OCI-LY3 (cell line): Measurements from ENCODE around the gene HNMT.

Source experiments
- H2AFZ ChIP-seq: fragments of 200-600, 300-600 bp; shearing (Covaris generic); 2 replicates; pipeline ENCODE4 v1.6.0; 2014; ENCODE audit warnings: antibody characterized with exemption, low read depth, low read length
- H3K27ac ChIP-seq: fragments of 200-600, 300-600 bp; sonication (generic); 2 replicates; pipeline ENCODE4 v1.5.1; 2014; ENCODE audit warnings: mild to moderate bottlenecking, low read length, moderate library complexity, mixed read lengths
- H3K27me3 ChIP-seq: fragments of 200-600, 300-600 bp; sonication (generic); 2 replicates; pipeline ENCODE4 v1.6.1; 2014; ENCODE audit warnings: low read depth, low read length, mixed read lengths
- H3K36me3 ChIP-seq: fragments of 200-600, 300-600 bp; sonication (generic); replicated peaks from 2 replicates; pipeline ENCODE3; 2014; ENCODE audit warnings: low read depth, low read length, mixed read lengths
- H3K4me1 ChIP-seq: fragments of 300-600, 200-600 bp; sonication (generic); 2 replicates; pipeline ENCODE4 v1.6.1; 2014; ENCODE audit warnings: low read length, mixed read lengths
- H3K4me2 ChIP-seq: fragments of 200-600, 300-600 bp; sonication (generic); 2 replicates; pipeline ENCODE4 v1.6.1; 2014; ENCODE audit warnings: low read length, mixed read lengths
- H3K4me3 ChIP-seq: fragments of 300-600, 200-600 bp; sonication (generic); 2 replicates; pipeline ENCODE4 v1.5.1; 2014; ENCODE audit warnings: antibody characterized with exemption, mild to moderate bottlenecking, low read length, moderate library complexity
- H3K79me2 ChIP-seq: fragments of 300-600, 200-600 bp; shearing (Covaris generic); 2 replicates; pipeline ENCODE4 v1.6.1; 2014; ENCODE audit warnings: mild to moderate bottlenecking, low read length, mixed read lengths
- H3K9ac ChIP-seq: fragments of 300-600, 200-600 bp; shearing (Covaris generic); 2 replicates; pipeline ENCODE4 v1.6.0; 2014; ENCODE audit warnings: mild to moderate bottlenecking, low read length, moderate library complexity
- H3K9me3 ChIP-seq: fragments of 200-600, 300-600 bp; shearing (Covaris generic); 2 replicates; pipeline ENCODE4 v1.6.1; 2014; ENCODE audit warnings: low read length, mixed read lengths; ENCODE audit not compliant: insufficient read depth
- H4K20me1 ChIP-seq: fragments of 200-600, 300-600 bp; sonication (generic); 2 replicates; pipeline ENCODE4 v1.6.1; 2016; ENCODE audit warnings: low read length, mixed read lengths; ENCODE audit not compliant: insufficient read depth
- EZH2phosphoT487 ChIP-seq: fragments of 200-600 bp; shearing (Covaris generic); IDR thresholded peaks from 2 replicates; pipeline ENCODE4 v1.6.1; 2018; ENCODE audit warnings: antibody characterized with exemption, mixed run types, low read depth
- TF ChIP-seq, protein P1 (sequence below): fragments of 200-600, 300-600 bp; sonication (generic); IDR thresholded peaks from 2 replicates; pipeline ENCODE4 v1.5.1; 2014; ENCODE audit warnings: antibody characterized with exemption, low read length, low read depth

Gene HNMT

DNA sequence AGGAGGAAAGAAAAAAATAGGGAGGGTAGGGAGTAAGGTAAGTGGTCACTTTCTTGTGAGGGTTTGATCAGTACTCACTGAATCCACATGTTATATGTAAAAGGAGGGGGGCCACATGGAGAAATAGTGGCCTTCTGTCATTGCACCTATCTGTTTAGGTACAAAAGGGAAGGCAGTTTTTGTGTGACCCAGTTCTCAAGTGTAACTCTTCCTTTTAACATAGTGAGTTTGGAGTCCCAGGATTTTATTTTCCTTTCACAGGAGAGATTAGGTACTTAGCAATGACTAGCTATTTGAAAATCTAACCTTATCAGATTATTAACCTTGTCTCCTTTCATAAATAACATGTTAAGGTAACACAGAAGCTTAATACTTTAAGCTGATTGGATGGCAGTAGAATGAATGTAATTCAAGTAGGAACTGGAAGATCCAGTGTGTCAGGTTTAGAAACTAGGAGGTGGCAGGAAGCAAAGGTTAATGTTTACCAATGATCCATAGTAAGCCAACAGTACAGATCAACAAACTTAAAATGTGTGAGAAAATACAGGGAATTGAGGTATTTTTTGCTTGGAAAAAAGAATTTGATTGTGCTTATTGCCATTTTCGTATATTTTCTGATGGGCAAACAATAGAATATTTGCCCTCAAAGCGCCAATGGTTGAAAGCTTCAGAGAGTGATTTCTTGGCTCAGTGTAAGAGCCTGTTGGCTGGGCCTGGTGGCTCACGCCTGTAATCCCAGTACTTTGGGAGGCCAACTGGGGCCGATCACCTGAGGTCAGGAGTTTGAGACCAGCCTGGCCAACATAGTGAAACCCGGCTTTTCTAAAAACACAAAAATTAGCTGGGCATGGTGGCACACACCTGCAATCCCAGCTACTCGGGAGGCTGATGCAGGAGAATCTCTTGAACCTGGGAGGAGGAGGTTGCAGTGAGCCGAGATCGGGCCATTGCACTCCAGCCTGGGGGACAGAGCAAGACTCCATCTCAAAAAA is 11.3 kb downstream of the HNMT start:
- H3K36me3 ChIP-seq, result no peaks in the 10 kb centered on the region
- H4K20me1 ChIP-seq, result no peaks in the 10 kb centered on the region
- no peak overlapping the region for H3K4me3 ChIP-seq
- no peaks in the 10 kb centered on the region for H3K79me2 ChIP-seq
- H2AFZ ChIP-seq, result no peak overlapping the region
- no peaks in the 10 kb centered on the region for H3K9me3 ChIP-seq
- TF ChIP-seq EZH2phosphoT487, result no peak
- TF ChIP-seq, protein P1, sequence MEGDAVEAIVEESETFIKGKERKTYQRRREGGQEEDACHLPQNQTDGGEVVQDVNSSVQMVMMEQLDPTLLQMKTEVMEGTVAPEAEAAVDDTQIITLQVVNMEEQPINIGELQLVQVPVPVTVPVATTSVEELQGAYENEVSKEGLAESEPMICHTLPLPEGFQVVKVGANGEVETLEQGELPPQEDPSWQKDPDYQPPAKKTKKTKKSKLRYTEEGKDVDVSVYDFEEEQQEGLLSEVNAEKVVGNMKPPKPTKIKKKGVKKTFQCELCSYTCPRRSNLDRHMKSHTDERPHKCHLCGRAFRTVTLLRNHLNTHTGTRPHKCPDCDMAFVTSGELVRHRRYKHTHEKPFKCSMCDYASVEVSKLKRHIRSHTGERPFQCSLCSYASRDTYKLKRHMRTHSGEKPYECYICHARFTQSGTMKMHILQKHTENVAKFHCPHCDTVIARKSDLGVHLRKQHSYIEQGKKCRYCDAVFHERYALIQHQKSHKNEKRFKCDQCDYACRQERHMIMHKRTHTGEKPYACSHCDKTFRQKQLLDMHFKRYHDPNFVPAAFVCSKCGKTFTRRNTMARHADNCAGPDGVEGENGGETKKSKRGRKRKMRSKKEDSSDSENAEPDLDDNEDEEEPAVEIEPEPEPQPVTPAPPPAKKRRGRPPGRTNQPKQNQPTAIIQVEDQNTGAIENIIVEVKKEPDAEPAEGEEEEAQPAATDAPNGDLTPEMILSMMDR, result no peak
- H3K4me2 ChIP-seq, result no peak overlapping the region
- H3K27me3 ChIP-seq, result no peaks in the 10 kb centered on the region
- H3K9ac ChIP-seq, result no peak overlapping the region
- H3K27ac ChIP-seq, result no peak overlapping the region
- no peaks in the 10 kb centered on the region for H3K4me1 ChIP-seq

DNA sequence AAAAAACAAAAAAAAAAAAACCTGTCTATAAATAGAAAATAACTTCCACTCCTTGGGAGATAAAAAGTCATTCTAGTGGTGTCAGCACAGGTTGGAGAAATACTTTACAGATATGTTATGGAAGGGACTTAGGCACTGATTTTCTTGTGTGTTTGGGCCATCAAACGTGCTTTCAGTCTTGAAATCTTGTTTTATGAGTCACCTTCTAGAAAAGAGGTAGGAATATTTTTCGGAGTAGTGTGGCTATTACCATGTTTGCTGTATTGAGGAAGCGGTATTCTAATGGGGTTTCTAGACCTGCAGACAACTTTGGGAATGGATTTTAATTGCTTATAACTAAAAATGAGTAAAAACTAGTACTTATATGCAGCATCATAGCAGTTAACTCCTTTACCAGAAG is 12.0 kb downstream of the HNMT start:
- H3K36me3 ChIP-seq, result no peaks in the 10 kb centered on the region
- H3K27ac ChIP-seq, result no peak overlapping the region
- H3K4me2 ChIP-seq, result no peak overlapping the region
- H3K27me3 ChIP-seq, result no peaks in the 10 kb centered on the region
- TF ChIP-seq, protein P1, result no peak
- TF ChIP-seq EZH2phosphoT487, result no peak
- H3K4me3 ChIP-seq, result no peak overlapping the region
- H3K9ac ChIP-seq, result no peak overlapping the region
- no peaks in the 10 kb centered on the region for H3K79me2 ChIP-seq
- peaks cover 5% of the 10 kb centered on the region; the same call in 1 of the 2 replicates for H3K4me1 ChIP-seq
- no peaks in the 10 kb centered on the region for H4K20me1 ChIP-seq
- H3K9me3 ChIP-seq, result no peaks in the 10 kb centered on the region
- H2AFZ ChIP-seq, result no peak overlapping the region

DNA sequence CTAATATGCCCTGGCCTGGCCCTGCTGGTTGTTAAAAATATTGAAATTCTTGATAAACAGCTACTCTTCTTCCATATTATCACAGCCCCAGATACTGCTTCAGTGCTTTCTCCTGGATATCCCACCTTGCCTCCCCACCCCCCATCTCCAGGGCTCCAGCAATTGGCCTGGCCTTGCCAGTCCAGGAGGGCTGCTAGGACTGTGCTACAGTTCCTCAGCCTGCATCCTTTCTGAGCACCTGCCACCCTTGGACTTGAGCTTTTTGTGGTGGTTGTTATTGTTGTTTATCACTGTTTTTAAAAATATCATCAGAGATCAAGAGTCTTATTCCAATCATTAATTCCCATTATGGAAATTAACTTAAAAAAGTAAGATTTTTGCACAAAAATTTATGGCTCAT is 13.5 kb downstream of the HNMT start:
- Histone ChIP-seq H3K79me2 (no peaks in the 10 kb centered on the region), H3K9ac (no peak overlapping the region), H3K4me1 (peaks cover 7% of the 10 kb centered on the region; the same call in 1 of the 2 replicates), H2AFZ (no peak overlapping the region), H4K20me1 (no peaks in the 10 kb centered on the region), H3K9me3 (no peaks in the 10 kb centered on the region), H3K4me3 (no peak overlapping the region), H3K27me3 (no peaks in the 10 kb centered on the region), H3K36me3 (no peaks in the 10 kb centered on the region), H3K27ac (no peak overlapping the region), H3K4me2 (no peak overlapping the region)
- TF ChIP-seq, protein P1, result no peak
- no peak for TF ChIP-seq EZH2phosphoT487

DNA sequence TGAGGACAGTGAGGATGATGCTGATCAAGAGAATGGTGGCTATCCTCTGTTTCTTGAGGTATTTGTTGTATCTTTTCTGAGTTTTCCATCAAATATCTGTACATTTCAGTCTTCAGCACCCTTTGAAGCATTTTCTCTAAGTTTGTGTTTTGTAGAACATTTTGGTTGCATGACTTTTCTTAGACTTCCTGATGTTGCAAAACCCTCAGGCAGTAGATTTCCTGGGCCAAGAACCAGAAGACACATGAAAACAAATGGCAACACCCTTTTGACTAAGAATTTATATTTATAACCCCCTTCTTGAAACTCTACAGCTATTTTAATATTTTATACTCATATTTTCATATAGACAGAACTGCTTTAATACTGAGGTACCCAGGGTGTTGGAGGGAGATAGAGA is 16.2 kb downstream of the HNMT start:
- H3K4me3 ChIP-seq, result no peak overlapping the region
- H3K9ac ChIP-seq, result no peak overlapping the region
- H3K36me3 ChIP-seq, result no peaks in the 10 kb centered on the region
- H3K9me3 ChIP-seq, result no peaks in the 10 kb centered on the region
- no peak overlapping the region for H2AFZ ChIP-seq
- TF ChIP-seq EZH2phosphoT487, result no peak
- no peaks in the 10 kb centered on the region for H3K79me2 ChIP-seq
- H3K27me3 ChIP-seq, result no peaks in the 10 kb centered on the region
- no peak overlapping the region; the same call in 1 of the 2 replicates for H3K4me2 ChIP-seq
- no peaks in the 10 kb centered on the region for H4K20me1 ChIP-seq
- H3K4me1 ChIP-seq, result peaks cover 7% of the 10 kb centered on the region; the same call in 1 of the 2 replicates
- H3K27ac ChIP-seq, result no peak overlapping the region
